Esophagus (tissue), 2 donors: ENCODE measurements around the gene EXOC6B. TPM values are rescaled to one million over a fixed set of nuclear protein-coding genes. Genes with fewer than 3 reads are reported as not detected.
"Not testable (repeated sequence)": the region's sequence is repeated elsewhere in the genome, so short reads cannot be mapped to it uniquely, and the experiment has no call there.

Source experiments
- H3K27ac ChIP-seq, 2 donors: one replicate each; pipeline ENCODE4 v1.5.1; 2013; ENCODE audit warnings: low read depth in 2 of 2, mild to moderate bottlenecking in 2 of 2, inconsistent platforms in 1 of 2, low read length in 1 of 2, moderate library complexity in 1 of 2
- H3K27me3 ChIP-seq, 2 donors: one replicate each; pipeline ENCODE4 v1.6.1; 2013; ENCODE audit warnings: low read length in 2 of 2, control low read depth in 1 of 2, mild to moderate bottlenecking in 1 of 2; ENCODE audit not compliant: insufficient read depth in 2 of 2, control insufficient read depth in 1 of 2
- H3K36me3 ChIP-seq, 2 donors: one replicate each; pipeline ENCODE4 v1.6.1; 2013; ENCODE audit warnings: low read length in 1 of 2; ENCODE audit not compliant: control insufficient read depth in 2 of 2, insufficient read depth in 2 of 2
- H3K4me1 ChIP-seq, 2 donors: one replicate each; pipeline ENCODE4 v1.6.1; 2013; ENCODE audit warnings: low read length in 1 of 2; ENCODE audit not compliant: control insufficient read depth in 2 of 2, insufficient read depth in 2 of 2
- H3K4me3 ChIP-seq, 2 donors: one replicate each; pipeline ENCODE4 v1.5.1; 2013; ENCODE audit warnings: low read length in 2 of 2, mild to moderate bottlenecking in 2 of 2, low read depth in 1 of 2, moderate library complexity in 1 of 2
- H3K9me3 ChIP-seq, 2 donors: one replicate each; pipeline ENCODE4 v1.6.1; 2013; ENCODE audit warnings: mild to moderate bottlenecking in 2 of 2, low read depth in 1 of 2, low read length in 1 of 2, moderate library complexity in 1 of 2; ENCODE audit not compliant: control insufficient read depth in 2 of 2, insufficient read depth in 1 of 2
- WGBS, 2 donors: extraction: QIAGEN DNeasy Blood & Tissue Kit; methylation state at CpG; one replicate each; pipeline ENCODE4 v1.1.7; 2013; 5-methylcytosine and 5-hydroxymethylcytosine counted together
- polyA plus RNA-seq, 2 donors: library from polyadenylated mRNA; stranded (reverse); fragments of 200-250 nt; gene quantifications; one replicate each; pipeline ENCODE4 v1.2.3, GENCODE V29; 2013
- donor health status: healthy with polysubstance abuse.
- donor health status: Bipolar disorder and iron deficiency.

EXOC6B gene
- polyA plus RNA-seq, 2 donors: 6.0 to 8.4 TPM

- H3K27ac ChIP-seq: no peak overlapping the region
- 73 to 84% methylated on average over 2 of the region's 2 CpGs for WGBS, 2 donors
- no peak overlapping the region for H3K4me3 ChIP-seq
- no peaks in the 10 kb centered on the region for H3K9me3 ChIP-seq
- no peaks in the 10 kb centered on the region for H3K36me3 ChIP-seq
- no peaks in the 10 kb centered on the region for H3K27me3 ChIP-seq
- H3K4me1 ChIP-seq: no peaks in the 10 kb centered on the region
Measured at GRCh38 chr2:72607189-72607588, 218.6 kb downstream of the EXOC6B start.

- Histone ChIP-seq H3K36me3 (no peaks in the 10 kb centered on the region), H3K4me1 (no peaks in the 10 kb centered on the region), H3K9me3 (no peaks in the 10 kb centered on the region), H3K4me3 (no peak overlapping the region), H3K27ac (no peak overlapping the region), H3K27me3 (no peaks in the 10 kb centered on the region)
- WGBS, 2 donors: 74 to 81% methylated on average over 3 of the region's 3 CpGs
Measured at GRCh38 chr2:72605836-72606442, 219.9 kb downstream of the EXOC6B start.

GRCh38 chr2:72604468-72604867 lies 221.4 kb downstream of the EXOC6B start:
- Histone ChIP-seq H3K4me3 (no peak overlapping the region), H3K27ac (no peak overlapping the region), H3K36me3 (no peaks in the 10 kb centered on the region), H3K27me3 (no peaks in the 10 kb centered on the region), H3K4me1 (no peaks in the 10 kb centered on the region), H3K9me3 (no peaks in the 10 kb centered on the region)

GRCh38 chr2:72603481-72603880 lies 222.4 kb downstream of the EXOC6B start:
- Histone ChIP-seq H3K27ac (no peak overlapping the region), H3K27me3 (no peaks in the 10 kb centered on the region), H3K4me1 (no peaks in the 10 kb centered on the region), H3K9me3 (no peaks in the 10 kb centered on the region), H3K4me3 (no peak overlapping the region), H3K36me3 (no peaks in the 10 kb centered on the region)
- 86 to 88% methylated on average over 2 of the region's 2 CpGs for WGBS, 2 donors

GRCh38 chr2:72602711-72603110 lies 223.1 kb downstream of the EXOC6B start:
- Histone ChIP-seq H3K4me3 (no peak overlapping the region), H3K36me3 (no peaks in the 10 kb centered on the region), H3K27me3 (no peaks in the 10 kb centered on the region), H3K27ac (no peak overlapping the region), H3K4me1 (no peaks in the 10 kb centered on the region), H3K9me3 (no peaks in the 10 kb centered on the region)
- 80 to 90% methylated on average over 3 of the region's 3 CpGs for WGBS, 2 donors

GRCh38 chr2:72602095-72602494 lies 223.7 kb downstream of the EXOC6B start:
- Histone ChIP-seq H3K27ac (no peak overlapping the region), H3K9me3 (no peaks in the 10 kb centered on the region), H3K4me1 (no peaks in the 10 kb centered on the region), H3K4me3 (no peak overlapping the region), H3K27me3 (no peaks in the 10 kb centered on the region), H3K36me3 (no peaks in the 10 kb centered on the region)
- WGBS, 2 donors: 67 to 78% methylated on average over 1 of the region's 1 CpG

GRCh38 chr2:72583836-72584235 lies 242.0 kb downstream of the EXOC6B start:
- H3K4me1 ChIP-seq, H3K4me3 ChIP-seq, H3K9me3 ChIP-seq, H3K27ac ChIP-seq, H3K27me3 ChIP-seq, H3K36me3 ChIP-seq: not testable (repeated sequence)
- 95 to 99% methylated on average over 4 of the region's 4 CpGs for WGBS, 2 donors

- no peaks in the 10 kb centered on the region for H3K27me3 ChIP-seq
- H3K9me3 ChIP-seq: no peaks in the 10 kb centered on the region
- no peak overlapping the region for H3K27ac ChIP-seq
- WGBS, 2 donors: 25 to 38% methylated on average over 1 of the region's 1 CpG
- H3K4me3 ChIP-seq: no peak overlapping the region
- no peaks in the 10 kb centered on the region for H3K36me3 ChIP-seq
- H3K4me1 ChIP-seq: no peaks in the 10 kb centered on the region
Measured at GRCh38 chr2:72583376-72583775, 242.5 kb downstream of the EXOC6B start.

- 76 to 87% methylated on average over 5 of the region's 5 CpGs for whole genome bisulfite sequencing, 2 donors
- Histone ChIP-seq H3K4me1 (no peaks in the 10 kb centered on the region), H3K27ac (no peak overlapping the region), H3K36me3 (no peaks in the 10 kb centered on the region), H3K27me3 (no peaks in the 10 kb centered on the region), H3K9me3 (no peaks in the 10 kb centered on the region), H3K4me3 (no peak overlapping the region)
Measured at GRCh38 chr2:72581560-72582181, 244.2 kb downstream of the EXOC6B start.

GRCh38 chr2:72579591-72580180 lies 246.1 kb downstream of the EXOC6B start:
- Histone ChIP-seq H3K27me3 (no peaks in the 10 kb centered on the region), H3K27ac (no peak overlapping the region)
- 41 to 51% methylated on average over 1 of the region's 1 CpG for WGBS, 2 donors

More at GRCh38 chr2:72579591-72580180, 246.1 kb downstream of the EXOC6B start:
- no peaks in the 10 kb centered on the region for H3K36me3 ChIP-seq
- no peak overlapping the region for H3K4me3 ChIP-seq
- H3K9me3 ChIP-seq: no peaks in the 10 kb centered on the region
- H3K4me1 ChIP-seq: no peaks in the 10 kb centered on the region
